ENCODE measurements around the gene ZNF668.

GRCh38 chr16:31032736-31033708 is 41.0 kb downstream of the ZNF668 start, which contains the start of gene STX4:
- TF ChIP-seq, protein P1, sequence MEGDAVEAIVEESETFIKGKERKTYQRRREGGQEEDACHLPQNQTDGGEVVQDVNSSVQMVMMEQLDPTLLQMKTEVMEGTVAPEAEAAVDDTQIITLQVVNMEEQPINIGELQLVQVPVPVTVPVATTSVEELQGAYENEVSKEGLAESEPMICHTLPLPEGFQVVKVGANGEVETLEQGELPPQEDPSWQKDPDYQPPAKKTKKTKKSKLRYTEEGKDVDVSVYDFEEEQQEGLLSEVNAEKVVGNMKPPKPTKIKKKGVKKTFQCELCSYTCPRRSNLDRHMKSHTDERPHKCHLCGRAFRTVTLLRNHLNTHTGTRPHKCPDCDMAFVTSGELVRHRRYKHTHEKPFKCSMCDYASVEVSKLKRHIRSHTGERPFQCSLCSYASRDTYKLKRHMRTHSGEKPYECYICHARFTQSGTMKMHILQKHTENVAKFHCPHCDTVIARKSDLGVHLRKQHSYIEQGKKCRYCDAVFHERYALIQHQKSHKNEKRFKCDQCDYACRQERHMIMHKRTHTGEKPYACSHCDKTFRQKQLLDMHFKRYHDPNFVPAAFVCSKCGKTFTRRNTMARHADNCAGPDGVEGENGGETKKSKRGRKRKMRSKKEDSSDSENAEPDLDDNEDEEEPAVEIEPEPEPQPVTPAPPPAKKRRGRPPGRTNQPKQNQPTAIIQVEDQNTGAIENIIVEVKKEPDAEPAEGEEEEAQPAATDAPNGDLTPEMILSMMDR (IDR thresholded peaks at IDR 0.05), result peak in 1 of 6 experiments; percentile 19
- peak in 2 of 4 donors; percentile 31 to 64 for TF ChIP-seq POLR2A (IDR thresholded peaks at IDR 0.05)
